Keratinocyte (primary cell): ENCODE data around the gene FBLN1. TPM values are rescaled to one million over a fixed set of nuclear protein-coding genes. Genes with fewer than 3 reads are reported as not detected.
A peak's percentile ranks its signal among the peaks of the same experiment; 100 is the strongest.

Experiments
- DNase-seq: peaks from one replicate; pipeline ENCODE4 v3.0.0-alpha.2; 2011; ENCODE audit warnings: low read depth, missing footprints, low spot score
- FAIRE-seq: peaks from 2 replicates; lab custom pipeline; 2011; peaks lifted over from hg19 to GRCh38; lab: Jason Lieb, UNC
- H2AFZ ChIP-seq: 2 replicates; pipeline ENCODE4 v1.6.0; 2012; ENCODE audit warnings: low read length, control low read depth, inconsistent platforms; ENCODE audit not compliant: control insufficient read depth
- H3K27ac ChIP-seq: 2 replicates; pipeline ENCODE4 v1.5.1; 2011; ENCODE audit warnings: low read length; ENCODE audit not compliant: control insufficient read depth, insufficient read depth
- H3K27me3 ChIP-seq: 3 replicates; pipeline ENCODE4 v1.6.0; 2011; ENCODE audit warnings: low read length; ENCODE audit not compliant: control insufficient read depth, insufficient read depth; ENCODE audit errors: extremely low read depth
- H3K36me3 ChIP-seq, 2 experiments: 2 replicates in 1 of 2; 3 replicates in 1 of 2; pipeline ENCODE4 v1.5.1; 2011; ENCODE audit warnings: low read length in 2 of 2, mild to moderate bottlenecking in 1 of 2; ENCODE audit not compliant: control insufficient read depth in 2 of 2, insufficient read depth in 2 of 2; ENCODE audit errors: extremely low read depth in 1 of 2
- H3K4me1 ChIP-seq: 3 replicates; pipeline ENCODE4 v1.5.1; 2011; ENCODE audit warnings: low read length; ENCODE audit not compliant: control insufficient read depth, insufficient read depth; ENCODE audit errors: extremely low read depth
- H3K4me2 ChIP-seq: 3 replicates; pipeline ENCODE4 v1.6.0; 2011; ENCODE audit warnings: low read depth, low read length; ENCODE audit not compliant: control insufficient read depth, insufficient read depth; ENCODE audit errors: extremely low read depth
- H3K4me3 ChIP-seq, 3 experiments: fragments of 200-600 bp in 1 of 3; sonication (generic) in 1 of 3; 2 replicates in 2 of 3; 3 replicates in 1 of 3; pipeline ENCODE4 v1.5.1; 2011 to 2016; ENCODE audit warnings: low read length in 3 of 3, mild to moderate bottlenecking in 3 of 3, control low read depth in 2 of 3, inconsistent platforms in 1 of 3, low read depth in 1 of 3, mixed read lengths in 1 of 3, mixed run types in 1 of 3, moderate library complexity in 1 of 3; ENCODE audit not compliant: control insufficient read depth in 2 of 3, insufficient read depth in 2 of 3; ENCODE audit errors: extremely low read depth in 1 of 3
- H3K79me2 ChIP-seq: 2 replicates; pipeline ENCODE4 v1.6.0; 2012; ENCODE audit warnings: low read length; ENCODE audit not compliant: control insufficient read depth, insufficient read depth
- H3K9ac ChIP-seq: 3 replicates; pipeline ENCODE4 v1.6.0; 2011; ENCODE audit warnings: low read length; ENCODE audit not compliant: control insufficient read depth, insufficient read depth; ENCODE audit errors: extremely low read depth
- H3K9me1 ChIP-seq: 3 replicates; pipeline ENCODE4 v1.6.0; 2011; ENCODE audit warnings: low read length; ENCODE audit not compliant: control insufficient read depth, insufficient read depth; ENCODE audit errors: extremely low read depth
- H3K9me3 ChIP-seq: 2 replicates; pipeline ENCODE4 v1.5.1; 2012; ENCODE audit warnings: low read depth, low read length; ENCODE audit not compliant: control insufficient read depth
- H4K20me1 ChIP-seq: 3 replicates; pipeline ENCODE4 v1.6.0; 2011; ENCODE audit warnings: low read length; ENCODE audit not compliant: control insufficient read depth, insufficient read depth; ENCODE audit errors: extremely low read depth
- EZH2 ChIP-seq: IDR thresholded peaks from one replicate; pipeline ENCODE4 v1.6.1; 2012; ENCODE audit warnings: inconsistent platforms, mild to moderate bottlenecking, low read length, moderate library complexity
- dilution Hi-C: fragments of 300-500 bp; cut with MboI; formaldehyde crosslinking; loops from one replicate; pipeline ENCODE4 v1.7.0; 2020; ENCODE audit warnings: low sequenced_read_pairs; ENCODE audit not compliant: extremely low pct_ligation_motif_present
- polyA plus RNA-seq, 5 experiments: library from polyadenylated mRNA; depleted of rRNA in 3 of 5; stranded (reverse) in 3 of 5; stranded (forward) in 1 of 5; unstranded in 1 of 5; fragments of >200 nt; gene quantifications; 1 replicate in 1 of 5; 2 replicates in 3 of 5; 3 replicates in 1 of 5; pipeline versions ENCODE4 v1.2.1 to v1.2.3, GENCODE V29; 2011 to 2012; ENCODE audit warnings: missing spikeins in 2 of 5, low read depth in 1 of 5, low replicate concordance in 1 of 5
- TF ChIP-seq, protein P1 (sequence below), 3 experiments: IDR thresholded peaks in 1 of 3; conservative IDR thresholded peaks in 1 of 3; optimal IDR thresholded peaks in 1 of 3; 2 replicates in 2 of 3; 3 replicates in 1 of 3; pipeline versions ENCODE3 to v1.5.1; 2011; ENCODE audit warnings: low read length in 3 of 3, mild to moderate bottlenecking in 3 of 3, moderate library complexity in 2 of 3, control low read depth in 1 of 3, inconsistent platforms in 1 of 3; ENCODE audit not compliant: insufficient read depth in 2 of 3; ENCODE audit errors: extremely low read depth in 1 of 3

The FBLN1 gene
- polyA plus RNA-seq, 1 donor (not counting 4 experiments of a cell fraction or from before 2014, with no cell fraction given) = 13.7 TPM

DNA sequence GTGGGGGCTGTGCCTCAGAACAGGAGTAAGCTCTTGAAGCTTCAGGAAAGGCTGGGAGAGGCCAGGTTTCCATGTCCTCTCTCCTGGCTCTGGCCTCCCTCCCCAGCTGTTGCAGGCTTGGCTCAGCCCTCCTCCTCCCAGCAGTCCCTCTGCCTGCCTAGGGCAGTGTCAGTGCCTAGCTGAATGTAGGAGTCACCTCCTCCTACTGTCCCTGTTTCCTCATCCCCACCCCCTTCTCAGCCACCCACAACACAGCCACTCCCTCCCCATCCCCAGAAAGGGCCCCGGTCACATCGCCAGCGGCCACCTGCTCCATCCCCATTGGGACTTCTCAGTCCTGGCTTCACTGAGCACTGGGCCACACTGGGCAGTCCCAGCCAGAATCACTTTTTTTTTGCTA, 2.9 kb upstream of the FBLN1 start:
- Histone ChIP-seq H2AFZ (no peak overlapping the region), H3K36me3 (no peaks in the 10 kb centered on the region), H4K20me1 (no peaks in the 10 kb centered on the region), H3K9me1 (no peaks in the 10 kb centered on the region), H3K79me2 (no peaks in the 10 kb centered on the region), H3K27me3 (no peaks in the 10 kb centered on the region), H3K4me2 (no peak overlapping the region), H3K9ac (no peak overlapping the region), H3K4me1 (peaks cover 11% of the 10 kb centered on the region), H3K9me3 (no peaks in the 10 kb centered on the region), H3K4me3 (no peak overlapping the region), H3K27ac (no peak overlapping the region)
- no peak for DNase-seq
- TF ChIP-seq EZH2 = no peak
- TF ChIP-seq, protein P1, sequence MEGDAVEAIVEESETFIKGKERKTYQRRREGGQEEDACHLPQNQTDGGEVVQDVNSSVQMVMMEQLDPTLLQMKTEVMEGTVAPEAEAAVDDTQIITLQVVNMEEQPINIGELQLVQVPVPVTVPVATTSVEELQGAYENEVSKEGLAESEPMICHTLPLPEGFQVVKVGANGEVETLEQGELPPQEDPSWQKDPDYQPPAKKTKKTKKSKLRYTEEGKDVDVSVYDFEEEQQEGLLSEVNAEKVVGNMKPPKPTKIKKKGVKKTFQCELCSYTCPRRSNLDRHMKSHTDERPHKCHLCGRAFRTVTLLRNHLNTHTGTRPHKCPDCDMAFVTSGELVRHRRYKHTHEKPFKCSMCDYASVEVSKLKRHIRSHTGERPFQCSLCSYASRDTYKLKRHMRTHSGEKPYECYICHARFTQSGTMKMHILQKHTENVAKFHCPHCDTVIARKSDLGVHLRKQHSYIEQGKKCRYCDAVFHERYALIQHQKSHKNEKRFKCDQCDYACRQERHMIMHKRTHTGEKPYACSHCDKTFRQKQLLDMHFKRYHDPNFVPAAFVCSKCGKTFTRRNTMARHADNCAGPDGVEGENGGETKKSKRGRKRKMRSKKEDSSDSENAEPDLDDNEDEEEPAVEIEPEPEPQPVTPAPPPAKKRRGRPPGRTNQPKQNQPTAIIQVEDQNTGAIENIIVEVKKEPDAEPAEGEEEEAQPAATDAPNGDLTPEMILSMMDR (optimal IDR thresholded peaks at IDR 0.05 in 1 of 3, IDR thresholded peaks at IDR 0.05 in 1 of 3, conservative IDR thresholded peaks at IDR 0.05 in 1 of 3; ENCODE audit: extremely low read depth in 1 of 3, insufficient read depth in 2 of 3, low read length in 3 of 3) = no peak
- dilution Hi-C loops = no loop called here
- peak; percentile 20 for FAIRE-seq

DNA sequence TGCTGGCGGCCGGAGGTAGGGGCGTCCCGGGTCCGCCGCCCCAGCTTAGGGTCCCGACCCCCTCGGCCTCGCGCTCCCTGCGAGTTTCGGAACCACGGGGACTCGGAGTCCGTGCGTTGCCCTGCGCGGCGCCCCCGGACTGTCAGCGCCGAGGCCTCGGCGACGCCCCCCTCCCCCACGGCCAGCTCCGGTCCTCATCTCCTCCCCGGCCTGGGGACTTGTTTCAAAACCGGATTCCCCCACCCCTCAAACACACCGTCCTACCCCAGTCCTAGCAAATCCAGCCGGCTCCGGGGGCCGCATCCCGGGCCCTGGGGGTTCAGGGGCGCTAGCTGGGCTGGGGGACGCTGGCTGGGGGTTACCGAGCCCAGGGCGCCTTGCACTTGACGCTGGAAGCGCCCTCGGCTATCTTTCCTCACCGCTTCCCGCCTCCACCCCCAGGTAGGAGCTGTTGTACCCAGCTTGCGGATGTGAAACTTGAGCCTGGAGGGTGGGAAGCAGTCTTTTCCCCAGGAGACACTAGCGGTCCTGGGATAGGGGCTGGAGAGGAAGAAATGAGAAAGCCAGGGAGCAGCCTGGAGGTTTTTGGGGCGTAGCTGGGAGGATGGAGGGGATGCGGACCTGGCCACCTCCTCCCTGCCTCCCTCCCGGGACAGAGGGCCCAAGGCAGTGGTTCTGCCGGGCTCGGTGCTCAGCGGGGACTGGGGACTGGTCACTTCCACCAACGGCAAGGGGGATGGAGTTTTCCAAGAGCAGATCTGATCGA, 550 bp downstream of the FBLN1 start:
- TF ChIP-seq, protein P1 (optimal IDR thresholded peaks at IDR 0.05 in 1 of 3, IDR thresholded peaks at IDR 0.05 in 1 of 3, conservative IDR thresholded peaks at IDR 0.05 in 1 of 3; ENCODE audit: extremely low read depth in 1 of 3, insufficient read depth in 2 of 3, low read length in 3 of 3) = no peak
- no peak for TF ChIP-seq EZH2
- dilution Hi-C loops = no loop called here
- Histone ChIP-seq H2AFZ (peak overlapping the region; percentile 68), H3K4me1 (peaks cover 14% of the 10 kb centered on the region), H4K20me1 (no peaks in the 10 kb centered on the region), H3K9ac (peak overlapping the region; percentile 69), H3K9me3 (no peaks in the 10 kb centered on the region), H3K79me2 (peaks cover 2% of the 10 kb centered on the region), H3K4me3 (peak overlapping the region; percentile 47 to 65 (median 56)), H3K27ac (peak overlapping the region; percentile 43), H3K9me1 (no peaks in the 10 kb centered on the region), H3K27me3 (no peaks in the 10 kb centered on the region), H3K36me3 (no peaks in the 10 kb centered on the region), H3K4me2 (peak overlapping the region; percentile 82)
- DNase-seq = no peak
- no peak for FAIRE-seq
